T follicular helper cell (primary cell): ENCODE measurements around the gene NMRAL1.

ENCODE experiments used
- DNase-seq: peaks from one replicate; pipeline ENCODE4 v3.0.0-alpha.2; 2020; ENCODE audit warnings: low read depth

Gene NMRAL1

DNA sequence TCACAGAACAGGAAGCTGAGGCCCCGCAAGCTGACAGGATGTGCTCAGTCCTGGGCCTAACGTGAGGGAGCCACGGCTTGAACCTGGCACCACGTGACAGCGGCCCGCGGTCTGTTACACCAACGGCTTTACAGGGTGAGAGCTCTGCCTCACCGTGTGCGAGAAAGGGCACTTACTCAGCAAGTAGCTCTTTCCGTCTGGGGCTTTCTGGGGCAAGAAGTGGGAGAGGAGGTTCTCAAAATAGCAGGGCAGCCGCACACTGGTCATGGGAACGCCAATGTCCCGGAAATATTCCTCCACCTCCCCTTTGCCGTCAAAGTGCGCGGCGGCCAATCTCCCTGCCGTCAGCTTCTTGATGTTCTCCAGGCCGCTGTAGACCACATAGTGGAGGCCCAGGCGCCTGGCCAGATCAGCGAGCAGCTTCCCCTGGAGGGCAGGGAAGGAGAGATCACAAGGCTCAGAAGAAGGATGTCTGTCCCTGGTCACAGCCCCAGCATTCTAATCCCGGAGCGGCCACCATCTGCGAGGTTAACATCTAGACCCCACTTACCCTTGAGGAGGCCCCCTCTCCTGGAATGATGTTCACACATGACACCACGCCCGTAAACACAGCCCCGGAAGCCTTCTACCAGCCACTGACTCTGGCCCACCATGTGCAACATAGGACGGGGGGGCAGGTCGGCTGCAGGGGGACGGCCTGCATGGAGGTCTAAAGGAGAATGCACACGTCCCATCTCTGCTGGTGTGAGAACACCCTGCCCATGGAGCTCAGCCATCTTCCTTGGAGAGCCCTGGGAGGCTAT lies 8.2 kb downstream of the NMRAL1 start:
- peak; percentile 38 for DNase-seq

DNA sequence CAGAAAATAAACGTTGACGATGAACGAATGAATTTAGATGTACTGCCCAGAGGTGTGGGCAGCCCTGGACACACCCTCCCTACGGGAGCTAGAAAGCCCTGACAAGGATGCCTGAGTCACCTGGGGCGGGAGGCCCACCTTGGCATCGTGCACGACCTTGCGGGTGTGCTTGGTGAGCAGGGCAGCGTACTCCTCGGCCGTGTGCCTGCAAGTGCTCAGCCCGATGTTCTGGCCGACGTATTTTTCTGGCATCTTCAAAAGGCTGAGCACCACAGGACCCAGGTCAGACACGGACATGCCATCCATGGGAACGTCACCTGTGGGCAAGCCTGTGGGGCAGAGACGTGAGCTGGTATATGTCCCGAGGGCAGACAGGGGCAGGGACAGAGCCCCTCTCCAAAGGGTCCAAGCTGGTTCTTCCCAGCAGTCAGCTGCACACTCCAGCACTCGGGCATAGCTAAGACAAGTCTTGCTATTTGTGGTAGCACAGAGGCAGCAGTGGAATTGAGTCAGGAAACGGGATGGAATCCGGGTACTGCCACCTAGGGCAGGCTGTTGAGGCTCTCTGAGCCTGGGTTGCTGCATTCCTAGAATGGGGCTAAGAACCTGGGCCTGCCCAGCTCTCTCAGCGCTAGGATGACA lies 10.8 kb downstream of the NMRAL1 start:
- DNase-seq, result no peak

DNA sequence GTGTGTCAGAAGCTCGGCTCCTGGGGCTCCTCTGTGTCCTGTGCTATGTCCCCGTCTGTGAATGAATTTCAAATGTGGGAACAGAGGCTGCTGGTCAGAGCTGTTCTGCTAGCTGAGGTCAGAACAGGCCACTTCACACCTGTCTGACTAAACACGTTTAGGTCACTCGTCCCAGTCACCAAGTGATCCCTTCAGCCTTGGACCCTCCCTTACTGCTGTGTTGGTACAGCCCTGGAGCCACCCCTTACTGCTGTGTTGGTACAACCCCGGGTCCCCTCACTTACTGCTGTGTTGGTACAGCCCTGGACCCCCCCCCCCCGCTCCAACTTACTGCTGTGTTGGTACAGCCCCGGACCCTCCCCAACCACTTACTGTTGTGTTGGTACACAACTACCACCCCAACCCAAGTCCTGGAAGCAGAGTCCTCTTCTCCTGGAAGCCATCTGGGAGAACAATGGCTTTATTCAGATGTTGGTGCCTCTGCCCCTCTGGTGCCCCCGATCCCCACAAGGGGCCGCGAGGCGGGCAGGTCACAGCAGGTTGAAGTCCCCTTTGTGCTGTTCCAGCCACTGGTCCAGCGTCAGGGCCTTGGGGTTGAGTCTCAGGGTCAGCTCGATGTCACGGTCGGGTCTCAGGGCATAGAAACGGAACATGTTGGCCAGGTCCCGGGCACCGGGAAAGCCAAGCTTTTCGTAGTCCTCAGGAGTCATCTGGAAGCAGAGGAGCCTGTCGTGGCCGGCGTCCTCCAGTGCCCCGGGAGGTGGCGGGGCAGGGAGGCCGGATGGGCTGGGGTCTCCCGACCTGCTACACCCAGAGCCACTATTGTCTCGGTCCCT lies 13.0 kb downstream of the NMRAL1 start:
- no peak for DNase-seq

DNA sequence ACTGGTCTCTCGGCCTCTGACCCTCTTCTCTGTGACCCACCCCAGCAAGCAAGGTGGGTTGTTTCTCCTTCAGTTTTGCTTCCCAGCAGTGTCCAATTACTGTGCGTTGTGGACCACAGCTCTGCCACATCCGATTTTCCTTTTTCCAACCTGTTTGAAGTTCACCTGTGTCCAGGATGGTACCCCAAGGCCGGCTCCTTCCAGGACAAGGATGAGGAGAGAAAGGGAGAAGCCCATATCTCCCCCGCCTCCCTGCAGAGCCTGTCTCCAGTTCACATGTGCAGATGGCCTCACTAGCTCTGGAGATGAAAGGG lies 13.5 kb downstream of the NMRAL1 start:
- DNase-seq, result no peak

DNA sequence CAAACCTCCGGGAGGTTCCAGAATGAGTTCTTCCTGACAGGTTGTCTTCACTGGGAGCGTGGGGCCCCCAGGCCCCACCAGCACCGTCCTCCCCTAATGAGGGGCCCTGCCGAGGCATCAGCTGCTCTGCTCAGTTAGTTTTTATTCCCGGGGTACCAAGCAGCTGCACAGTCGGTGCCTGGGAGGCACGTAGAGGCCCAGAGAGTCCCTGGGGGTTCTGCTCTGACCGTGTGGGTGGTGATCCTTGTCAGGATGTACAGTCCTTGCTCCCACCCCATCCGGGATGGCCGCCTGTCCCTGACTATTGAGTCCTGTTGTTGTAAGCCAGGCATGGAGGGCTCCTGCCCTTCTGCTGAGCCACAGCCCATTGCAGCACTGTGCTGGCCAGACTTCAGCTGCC lies 18.5 kb downstream of the NMRAL1 start:
- DNase-seq, result no peak

DNA sequence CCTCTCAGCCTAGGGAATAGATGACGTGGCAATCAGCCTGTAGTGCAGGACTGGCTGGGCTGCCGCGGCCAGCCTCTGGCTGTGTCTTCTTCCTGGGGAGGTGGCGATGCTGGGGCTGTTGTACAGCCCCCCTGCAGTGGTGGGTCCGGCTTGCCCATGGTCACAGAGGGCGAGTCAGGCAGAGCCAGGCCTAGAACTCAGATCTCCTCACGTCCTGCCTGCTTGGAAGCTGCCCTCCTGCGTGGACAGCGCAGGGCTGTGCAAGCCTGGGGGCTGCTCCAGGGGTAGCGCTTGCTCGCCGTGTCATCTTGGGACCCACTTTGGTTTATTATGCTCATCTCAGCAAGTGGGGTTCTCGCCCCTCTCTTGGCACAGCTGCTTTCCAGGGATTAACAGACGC lies 19.3 kb downstream of the NMRAL1 start:
- DNase-seq, result no peak

DNA sequence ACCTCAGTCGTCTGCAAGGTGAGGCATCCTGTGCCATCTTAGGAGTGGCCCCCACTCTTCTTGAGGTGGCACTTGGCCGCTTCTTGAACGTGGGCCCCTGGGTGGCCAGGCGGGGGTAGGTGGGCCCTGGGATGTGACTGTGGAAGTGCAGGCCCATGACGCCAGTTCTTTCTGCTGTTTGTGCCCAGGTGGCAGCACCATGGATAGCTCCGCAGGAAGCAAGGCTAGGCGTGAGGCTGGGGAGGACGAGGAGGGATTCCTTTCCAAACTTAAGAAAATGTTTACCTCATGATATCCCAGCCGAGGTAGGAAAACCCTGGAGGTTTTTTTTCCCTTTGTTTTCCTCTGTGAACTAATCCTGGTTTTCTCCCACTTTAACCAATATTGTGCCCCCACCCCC lies 19.8 kb downstream of the NMRAL1 start:
- no peak for DNase-seq

DNA sequence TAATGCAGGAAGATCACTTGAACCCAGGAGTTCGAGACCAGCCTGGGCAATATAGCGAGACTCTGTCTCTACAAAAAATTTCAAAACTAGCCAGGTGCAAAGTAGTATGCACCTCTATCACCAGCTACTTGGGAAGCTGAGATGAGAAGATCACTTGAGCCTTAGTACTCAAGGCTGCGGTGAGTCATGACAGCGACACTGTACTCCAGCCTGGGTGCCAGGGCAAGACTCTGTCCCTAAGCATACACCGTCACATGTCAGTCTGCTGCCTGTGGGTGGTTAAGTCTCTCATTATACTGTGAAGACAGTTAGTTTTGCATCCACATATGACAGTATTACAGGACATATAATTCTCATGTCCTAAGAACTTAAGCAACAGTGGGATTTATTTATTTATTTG lies 21.8 kb downstream of the NMRAL1 start:
- DNase-seq, result no peak

DNA sequence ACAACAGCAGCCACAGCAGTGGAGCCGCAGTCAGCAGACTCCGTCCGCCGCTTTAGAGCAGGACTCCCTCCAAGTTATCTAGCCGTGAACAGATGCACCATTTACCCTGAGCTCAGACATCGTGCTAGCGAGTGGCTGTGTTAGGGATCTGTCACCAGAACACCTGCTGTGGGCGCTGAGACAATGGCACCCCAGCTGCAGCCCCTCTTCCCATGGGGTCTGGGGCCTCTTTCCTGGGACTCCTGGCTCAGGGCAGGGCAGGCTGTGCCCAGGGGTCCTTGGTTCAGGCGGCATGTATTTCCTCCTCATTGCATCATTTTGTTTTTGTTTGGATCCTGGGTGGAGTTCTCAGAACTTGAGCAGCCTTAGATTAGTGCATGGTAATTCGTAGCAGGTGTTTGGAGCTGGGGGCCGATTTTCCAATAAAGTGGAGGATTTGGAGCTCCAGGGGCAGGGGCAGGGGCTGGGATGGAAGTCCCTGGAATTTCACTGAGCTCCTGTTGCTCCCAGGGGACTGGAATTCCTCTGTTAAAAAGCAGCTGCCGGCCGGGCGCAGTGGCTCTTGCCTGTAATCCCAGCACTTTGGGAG lies 23.4 kb downstream of the NMRAL1 start:
- DNase-seq, result no peak

DNA sequence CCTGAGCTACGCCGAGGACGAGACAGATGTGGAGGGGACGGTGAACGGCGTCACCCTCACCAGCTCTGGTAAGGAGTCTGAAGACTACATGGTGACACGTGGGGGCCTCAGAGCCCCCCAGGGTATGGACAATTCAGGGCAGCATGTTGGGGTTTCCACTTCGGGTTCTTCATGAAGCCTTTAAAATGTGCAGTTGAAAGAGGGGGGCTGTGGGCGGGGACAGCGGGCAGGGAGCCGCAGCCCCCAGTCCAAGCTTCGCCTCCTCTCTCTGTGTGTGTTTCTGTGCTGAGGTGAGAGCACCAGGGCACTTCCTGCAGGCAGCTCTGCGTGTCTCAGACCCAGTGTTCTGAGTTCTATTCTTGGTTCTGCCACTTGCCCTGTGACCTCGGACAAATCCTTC lies 24.0 kb downstream of the NMRAL1 start:
- no peak for DNase-seq

DNA sequence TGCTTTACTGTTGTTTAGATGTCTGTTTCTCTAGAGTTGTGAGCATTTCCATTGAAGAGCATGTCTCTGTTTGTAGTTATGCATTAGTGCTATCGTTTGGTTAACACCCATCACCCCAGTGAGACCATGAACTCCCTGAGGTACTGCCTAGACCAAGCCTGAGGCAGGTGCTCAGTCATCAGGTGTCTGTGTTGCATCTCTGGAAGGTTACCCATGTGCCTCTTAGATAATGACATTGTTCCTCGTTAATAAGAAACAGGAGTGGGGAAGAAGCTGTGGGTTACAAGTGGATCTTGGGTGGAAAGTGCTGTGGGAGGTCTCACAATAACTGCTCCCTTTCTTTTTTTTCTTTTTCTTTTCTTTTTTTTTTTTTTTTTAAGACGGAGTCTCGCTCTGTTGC lies 30.4 kb downstream of the NMRAL1 start:
- DNase-seq, result no peak

DNA sequence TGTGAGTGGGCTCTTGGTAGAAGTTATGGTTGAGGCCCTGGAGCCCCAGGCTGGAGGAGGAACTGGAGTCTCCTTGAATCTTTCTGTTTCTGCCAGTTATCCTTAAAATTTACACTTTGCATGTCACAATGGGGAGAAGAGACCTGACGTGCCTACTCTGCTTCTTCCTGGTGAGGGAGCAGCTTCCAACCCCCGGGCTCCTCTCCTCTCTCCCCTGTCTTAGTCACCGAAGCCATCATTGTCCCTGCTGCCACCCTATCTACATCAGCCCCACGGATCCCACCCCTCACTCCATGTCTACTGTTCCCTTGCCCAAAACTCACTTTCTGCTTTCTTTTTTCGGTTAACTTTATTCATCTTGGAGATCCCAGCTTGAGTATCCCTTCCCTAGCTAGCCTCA lies 31.2 kb downstream of the NMRAL1 start:
- no peak for DNase-seq

DNA sequence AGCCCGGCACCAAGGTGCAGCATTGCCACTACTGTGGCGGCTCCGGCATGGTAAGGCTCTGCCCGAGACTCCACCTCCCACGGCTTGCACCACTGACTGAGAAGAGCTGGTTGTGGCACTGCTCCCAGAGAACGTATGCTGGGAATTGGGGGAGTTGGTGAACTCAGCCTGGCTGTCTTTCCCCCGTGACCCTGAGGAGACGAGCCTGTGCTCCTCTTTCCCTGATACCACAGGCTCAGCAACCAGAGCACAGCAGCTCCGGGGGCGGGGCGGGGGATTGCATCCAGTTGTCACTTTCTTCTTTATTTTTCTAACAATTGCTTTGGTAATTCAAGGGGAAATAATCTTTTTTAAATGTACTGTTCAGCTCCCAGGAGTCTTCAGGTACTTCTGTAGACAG lies 32.1 kb downstream of the NMRAL1 start:
- DNase-seq, result no peak

DNA sequence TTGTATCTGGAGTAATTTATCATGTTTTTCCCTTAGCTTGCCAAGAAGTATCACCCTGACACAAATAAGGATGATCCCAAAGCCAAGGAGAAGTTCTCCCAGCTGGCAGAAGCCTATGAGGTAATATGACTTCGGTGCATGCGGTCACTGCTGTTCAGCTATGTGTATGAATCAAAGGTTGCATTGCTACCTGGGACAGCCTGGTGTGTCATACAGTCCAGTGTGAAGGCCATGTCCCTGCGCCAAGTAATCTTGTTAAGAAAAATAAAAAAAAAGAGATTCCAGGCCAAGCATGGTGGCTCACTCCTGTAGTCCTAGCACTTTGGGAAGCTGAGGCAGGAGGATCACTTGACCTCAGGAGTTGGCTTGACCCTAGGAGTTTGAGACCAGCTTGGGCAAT lies 37.1 kb downstream of the NMRAL1 start:
- no peak for DNase-seq

DNA sequence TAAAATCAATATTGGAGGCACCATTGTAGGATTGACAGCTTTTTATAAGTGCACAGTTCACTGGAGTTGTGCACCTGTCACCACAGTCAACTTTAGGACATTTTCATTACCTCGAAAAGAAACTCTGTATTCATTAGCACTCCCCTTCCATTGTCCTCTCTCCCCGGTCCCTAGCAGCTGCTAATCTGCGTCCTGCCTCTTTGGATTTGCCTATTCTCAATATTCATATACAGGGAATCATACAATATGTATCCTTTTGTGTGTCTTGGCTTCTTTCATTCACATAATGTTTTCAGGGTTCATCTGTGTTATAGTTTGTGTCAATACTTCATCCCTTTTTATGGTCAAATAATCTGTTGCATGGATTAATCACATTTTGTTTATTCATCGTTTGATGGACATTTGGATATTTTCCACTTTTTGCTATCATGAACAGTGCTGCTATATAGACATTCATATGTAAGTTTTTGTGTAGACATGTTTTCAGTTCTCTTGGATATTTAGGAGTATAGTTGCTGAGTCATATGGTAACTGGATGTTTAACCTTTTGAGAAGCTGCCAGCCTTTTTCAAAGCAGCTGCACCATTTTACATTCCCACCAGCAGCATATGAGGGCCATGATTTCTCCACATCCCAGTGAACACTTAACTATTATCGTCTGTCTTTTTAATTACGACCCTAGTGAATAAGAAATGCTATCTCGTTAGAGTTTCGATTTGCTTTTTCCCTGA lies 38.9 kb downstream of the NMRAL1 start:
- no peak for DNase-seq

DNA sequence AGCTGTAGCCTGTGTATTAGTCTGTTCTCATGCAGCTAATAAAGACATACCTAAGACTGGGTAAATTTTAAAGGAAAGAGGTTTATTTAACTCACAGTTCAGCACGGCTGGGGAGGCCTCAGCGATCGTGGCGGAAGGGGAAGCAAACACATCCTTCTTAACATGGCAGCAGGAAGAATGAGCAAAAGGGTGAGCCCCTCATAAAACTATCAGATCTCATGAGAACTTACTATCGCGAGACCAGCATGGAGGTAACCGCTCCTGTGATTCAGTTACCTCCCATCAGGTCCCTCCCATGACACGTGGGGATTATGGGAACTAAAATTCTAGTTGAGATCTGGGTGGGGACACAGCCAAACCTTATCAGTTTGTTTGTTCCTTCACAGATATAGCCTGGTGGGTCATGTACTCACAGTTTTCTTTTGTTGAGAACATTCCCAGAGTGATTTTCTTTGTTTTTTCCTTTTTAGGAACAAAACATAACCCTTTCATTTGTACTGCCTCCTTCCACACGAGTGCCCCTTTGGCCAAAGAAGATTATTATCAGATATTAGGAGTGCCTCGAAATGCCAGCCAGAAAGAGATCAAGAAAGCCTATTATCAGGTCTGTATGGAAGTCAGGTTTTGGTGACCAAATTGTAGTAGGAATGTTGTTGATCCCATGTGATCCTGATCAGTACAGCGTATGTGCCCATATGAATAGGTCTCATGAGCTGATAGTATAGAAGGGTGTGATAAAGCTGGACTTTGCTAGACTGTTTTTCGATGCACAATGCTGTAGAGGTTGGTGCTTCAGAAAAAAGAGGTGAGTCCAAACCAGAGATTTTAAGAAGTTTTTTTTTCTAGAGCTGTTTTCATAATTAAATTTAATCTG lies 40.3 kb downstream of the NMRAL1 start:
- no peak for DNase-seq

DNA sequence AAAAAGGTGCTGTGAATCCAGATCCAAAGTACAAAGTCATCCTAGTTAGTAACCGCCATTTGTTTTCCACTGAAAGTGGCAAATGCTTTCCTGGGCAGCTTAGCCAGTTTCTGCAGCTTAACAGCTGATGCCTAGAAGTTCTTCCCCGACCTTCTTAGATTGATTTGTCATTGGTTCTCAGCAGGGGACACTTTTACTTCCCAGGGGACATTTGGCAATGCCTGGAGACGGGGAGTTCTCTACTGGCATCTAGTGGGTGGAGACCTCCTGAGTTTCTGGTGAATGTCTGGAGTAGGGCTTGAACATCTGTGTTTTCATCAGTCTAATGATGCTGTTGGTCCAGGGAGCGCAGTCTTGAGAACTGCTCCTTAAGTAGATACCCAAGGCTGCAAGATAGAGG lies 41.2 kb downstream of the NMRAL1 start:
- no peak for DNase-seq

DNA sequence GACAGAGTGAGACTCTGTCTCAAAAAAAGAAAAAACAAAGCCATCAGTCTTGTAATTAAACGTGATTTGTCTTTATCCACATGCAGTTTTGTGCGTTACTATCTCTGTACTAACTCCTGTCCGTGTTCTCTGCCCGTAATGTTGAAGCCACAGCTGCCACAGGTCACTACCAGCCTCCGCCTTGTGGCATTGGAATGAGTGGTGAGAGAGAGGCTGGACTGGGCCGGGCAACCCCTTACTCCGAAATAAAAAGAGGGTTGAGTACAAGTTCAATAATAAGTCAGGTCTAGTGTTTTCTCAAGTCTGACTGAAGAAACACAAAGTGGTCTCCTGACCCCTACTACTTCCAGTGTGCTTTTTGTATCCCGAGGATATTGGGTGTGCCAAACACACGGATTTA lies 43.4 kb downstream of the NMRAL1 start:
- DNase-seq, result no peak

DNA sequence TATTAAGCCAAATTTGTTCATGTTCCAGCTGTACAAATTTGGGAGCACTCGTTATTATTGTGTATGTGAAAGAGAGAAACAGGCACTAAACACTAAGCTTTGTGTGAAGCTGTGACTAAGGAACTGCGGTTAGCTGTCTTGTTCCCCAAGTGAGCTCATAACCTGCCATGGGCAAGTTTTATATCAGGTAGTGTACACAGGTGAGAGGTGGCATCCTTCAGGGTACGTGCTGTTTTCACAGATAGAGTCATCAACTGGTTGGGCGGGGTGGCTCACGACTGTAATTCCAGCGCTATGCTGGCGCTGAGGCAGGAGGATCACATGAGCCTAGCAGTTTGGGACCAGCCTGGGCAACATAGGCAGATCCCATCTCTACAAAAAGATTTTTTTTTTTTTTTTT lies 45.9 kb downstream of the NMRAL1 start:
- DNase-seq, result no peak

DNA sequence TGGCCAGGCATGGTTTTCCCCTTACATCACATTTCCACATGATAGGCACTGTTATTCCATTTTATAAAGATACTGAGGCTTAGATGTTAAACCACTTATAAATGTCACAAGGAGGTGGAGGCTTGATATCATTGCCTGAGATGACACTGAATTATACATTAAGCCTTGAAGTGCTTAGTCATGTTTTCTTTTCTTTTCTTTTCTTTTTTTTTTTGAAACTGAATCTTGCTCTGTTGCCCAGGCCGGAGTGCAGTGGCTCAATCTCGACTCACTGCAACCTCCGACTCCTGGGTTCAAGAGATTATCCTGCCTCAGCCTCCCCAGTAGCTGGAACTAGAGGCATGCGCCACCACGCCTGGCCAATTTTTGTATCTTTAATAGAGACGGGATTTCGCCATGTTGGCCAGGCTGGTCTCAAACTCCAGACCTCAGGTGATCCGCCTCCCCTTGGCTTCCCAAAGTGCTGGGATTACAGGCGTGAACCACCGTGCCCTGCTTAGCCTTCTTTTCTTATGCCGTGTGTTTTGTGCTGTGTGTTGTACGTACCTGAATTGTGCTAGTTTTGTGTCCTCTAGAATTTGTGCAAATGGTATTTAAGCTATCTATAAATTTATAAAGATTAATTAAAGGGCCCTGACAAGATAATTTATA lies 47.6 kb downstream of the NMRAL1 start:
- no peak for DNase-seq
